SK-N-MC (cell line): ENCODE results near the gene OR3A2.

Experiments used
- EZH2 ChIP-seq: fragments of 200-600 bp; sonication (generic); IDR thresholded peaks from one replicate; pipeline ENCODE4 v1.6.1; 2017; ENCODE audit warnings: antibody characterized with exemption
- FOXP2 ChIP-seq: optimal IDR thresholded peaks from 2 replicates; pipeline ENCODE3; 2011; ENCODE audit warnings: mild to moderate bottlenecking, moderate library complexity; ENCODE audit not compliant: insufficient read depth; ENCODE audit errors: extremely low read length, control extremely low read depth
- POLR2AphosphoS5 ChIP-seq: IDR thresholded peaks from 2 replicates; pipeline ENCODE4 v1.6.1; 2012; ENCODE audit warnings: mild to moderate bottlenecking, low read depth, low read length, borderline replicate concordance

DNA sequence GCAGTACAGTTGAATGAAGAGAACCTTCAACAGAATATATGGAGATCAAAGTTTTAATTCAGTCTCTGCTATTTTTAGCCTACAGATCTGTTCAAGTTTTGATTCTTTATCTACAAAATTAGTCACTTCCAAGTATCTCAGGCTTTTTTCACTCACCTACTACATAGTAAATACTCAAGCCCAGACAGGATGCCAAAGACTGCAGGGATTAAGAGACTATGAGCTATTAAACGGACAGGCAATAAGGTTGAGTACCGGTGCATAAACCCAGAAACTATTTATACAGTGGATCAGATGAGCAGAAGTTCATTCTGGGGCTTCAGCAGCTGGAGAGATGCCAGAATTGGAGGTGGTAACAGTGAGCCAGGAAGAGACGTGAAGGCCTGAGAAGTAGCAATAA lies 69.3 kb downstream of the OR3A2 start:
- TF ChIP-seq FOXP2 (no peak), POLR2AphosphoS5 (no peak), EZH2 (no peak)
